Tibial artery (tissue), 4 donors: Measurements from ENCODE around the gene CYB5R4.

Experiments used
- DNase-seq, 2 donors: peaks; one replicate each; pipeline ENCODE4 v3.0.0-alpha.2; 2019
- H3K27ac ChIP-seq, 2 donors: fragments of 200-600 bp; sonication (generic) in 1 of 2; 1 replicate in 1 of 2; 2 replicates in 1 of 2; pipeline ENCODE4 v1.5.1; 2018 to 2019; ENCODE audit warnings: mild to moderate bottlenecking in 1 of 2
- H3K27me3 ChIP-seq, 2 donors: fragments of 200-600 bp; sonication (generic) in 1 of 2; one replicate each; pipeline versions ENCODE4 v1.5.1 to v1.6.0; 2016 to 2019
- H3K36me3 ChIP-seq, 3 donors: fragments of 200-600 bp; sonication (generic) in 2 of 3; one replicate each; pipeline ENCODE4 v1.5.1; 2016 to 2019; ENCODE audit warnings: mild to moderate bottlenecking in 2 of 3
- H3K4me1 ChIP-seq, 4 donors: fragments of 200-600 bp; sonication (generic) in 2 of 4; 1 replicate in 3 of 4; 2 replicates in 1 of 4; pipeline ENCODE4 v1.5.1; 2016 to 2019
- H3K4me3 ChIP-seq, 2 donors: fragments of 200-600 bp; sonication (generic) in 1 of 2; 1 replicate in 1 of 2; 2 replicates in 1 of 2; pipeline ENCODE4 v1.5.1; 2018 to 2019; ENCODE audit warnings: mild to moderate bottlenecking in 2 of 2
- H3K9me3 ChIP-seq, 3 donors: fragments of 200-600 bp; sonication (generic) in 1 of 3; one replicate each; pipeline ENCODE4 v1.5.1; 2016 to 2019
- intact Hi-C: fragments of 100-400 bp; cut with DNase I; formaldehyde crosslinking; loops from one replicate; pipeline ENCODE4 v1.15.0; 2023; ENCODE audit warnings: low total_unique reads
- TF ChIP-seq, protein P1 (sequence below), 2 experiments: fragments of 200-600 bp in 1 of 2; fragments of 450-650 bp in 1 of 2; IDR thresholded peaks; one replicate each; pipeline ENCODE4 v1.5.1; 2017 to 2019; ENCODE audit warnings: antibody characterized with exemption in 2 of 2, mild to moderate bottlenecking in 1 of 2, moderate library complexity in 1 of 2

Gene CYB5R4

DNA sequence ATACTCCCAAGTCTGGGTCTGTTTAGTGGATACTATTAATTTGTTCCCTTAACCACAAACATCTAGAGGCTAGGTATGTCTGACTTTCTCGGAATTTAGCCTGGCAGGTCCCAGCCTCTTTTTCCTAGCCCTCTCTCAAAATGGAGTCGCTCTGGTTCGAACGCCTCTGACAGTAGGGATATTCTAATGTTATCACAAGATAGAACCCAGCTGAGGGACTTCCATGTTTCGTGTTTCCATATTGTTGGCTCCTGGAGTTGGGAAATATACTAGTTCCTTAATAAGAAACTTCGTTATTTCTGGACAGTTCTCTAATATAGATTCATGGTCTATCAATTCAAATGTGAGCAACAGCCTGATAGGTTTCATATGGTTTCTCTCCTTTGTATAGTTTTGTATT, 16.4 kb downstream of the CYB5R4 start:
- no peak overlapping the region for H3K4me3 ChIP-seq
- peaks cover 0 to 11% (median 0%) of the 10 kb centered on the region in 4 donors for H3K4me1 ChIP-seq
- TF ChIP-seq, protein P1, sequence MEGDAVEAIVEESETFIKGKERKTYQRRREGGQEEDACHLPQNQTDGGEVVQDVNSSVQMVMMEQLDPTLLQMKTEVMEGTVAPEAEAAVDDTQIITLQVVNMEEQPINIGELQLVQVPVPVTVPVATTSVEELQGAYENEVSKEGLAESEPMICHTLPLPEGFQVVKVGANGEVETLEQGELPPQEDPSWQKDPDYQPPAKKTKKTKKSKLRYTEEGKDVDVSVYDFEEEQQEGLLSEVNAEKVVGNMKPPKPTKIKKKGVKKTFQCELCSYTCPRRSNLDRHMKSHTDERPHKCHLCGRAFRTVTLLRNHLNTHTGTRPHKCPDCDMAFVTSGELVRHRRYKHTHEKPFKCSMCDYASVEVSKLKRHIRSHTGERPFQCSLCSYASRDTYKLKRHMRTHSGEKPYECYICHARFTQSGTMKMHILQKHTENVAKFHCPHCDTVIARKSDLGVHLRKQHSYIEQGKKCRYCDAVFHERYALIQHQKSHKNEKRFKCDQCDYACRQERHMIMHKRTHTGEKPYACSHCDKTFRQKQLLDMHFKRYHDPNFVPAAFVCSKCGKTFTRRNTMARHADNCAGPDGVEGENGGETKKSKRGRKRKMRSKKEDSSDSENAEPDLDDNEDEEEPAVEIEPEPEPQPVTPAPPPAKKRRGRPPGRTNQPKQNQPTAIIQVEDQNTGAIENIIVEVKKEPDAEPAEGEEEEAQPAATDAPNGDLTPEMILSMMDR (IDR thresholded peaks at IDR 0.05) = no peak
- no peaks in the 10 kb centered on the region for H3K36me3 ChIP-seq
- no peaks in the 10 kb centered on the region for H3K9me3 ChIP-seq
- no peaks in the 10 kb centered on the region for H3K27me3 ChIP-seq
- intact Hi-C loops = no loop called here
- DNase-seq = no peak
- H3K27ac ChIP-seq = no peak overlapping the region

DNA sequence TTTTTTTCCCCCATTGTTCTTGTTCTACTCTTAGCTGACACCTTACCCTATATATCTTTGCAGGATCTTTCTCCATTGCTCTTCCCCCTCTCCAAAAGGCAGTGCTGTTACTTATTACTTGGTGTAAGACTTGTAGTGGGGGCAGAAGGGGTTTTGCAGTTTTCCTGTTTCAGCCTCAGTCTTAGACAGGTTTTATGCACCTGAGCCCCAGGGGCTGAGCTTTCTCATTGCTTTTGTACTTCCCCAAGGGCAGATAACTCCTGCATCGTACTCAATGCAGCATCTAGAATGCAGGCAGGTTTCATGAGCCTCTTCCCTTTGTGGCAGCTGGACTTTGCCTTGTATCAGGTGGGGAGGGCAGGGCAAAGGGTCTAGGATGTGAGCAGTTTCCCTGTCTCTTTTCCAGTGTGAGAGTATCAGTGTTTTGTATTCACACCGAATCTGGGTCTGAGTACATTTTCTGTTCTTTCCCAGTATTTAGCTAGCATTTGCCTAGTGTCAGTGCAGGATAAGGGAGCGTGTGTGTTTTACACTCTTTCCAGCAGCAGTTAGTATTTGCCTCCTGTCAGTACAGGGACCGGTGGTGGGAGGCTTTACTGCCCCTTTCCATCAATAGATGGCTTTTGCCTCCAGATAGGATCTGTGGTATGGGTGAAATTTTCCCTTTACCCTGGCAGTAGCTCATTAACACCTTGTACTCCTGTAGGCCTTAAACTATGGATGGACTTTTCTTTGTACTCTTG, 19.6 kb downstream of the CYB5R4 start:
- DNase-seq = no peak
- Histone ChIP-seq H3K36me3 (no peaks in the 10 kb centered on the region), H3K4me1 (peaks cover 0 to 18% (median 0%) of the 10 kb centered on the region in 4 donors), H3K4me3 (no peak overlapping the region), H3K9me3 (no peaks in the 10 kb centered on the region), H3K27me3 (no peaks in the 10 kb centered on the region), H3K27ac (no peak overlapping the region)
- TF ChIP-seq, protein P1 (IDR thresholded peaks at IDR 0.05) = no peak
- intact Hi-C loops = no loop called here

GRCh38 chr6:83879746-83880145, 20.3 kb downstream of the CYB5R4 start:
- Histone ChIP-seq H3K4me1 (peaks cover 0 to 20% (median 0%) of the 10 kb centered on the region in 4 donors), H3K9me3 (no peaks in the 10 kb centered on the region), H3K27ac (no peak overlapping the region), H3K27me3 (no peaks in the 10 kb centered on the region), H3K36me3 (no peaks in the 10 kb centered on the region), H3K4me3 (no peak overlapping the region)
- no peak for DNase-seq
- intact Hi-C loops = loop anchor here (2.0 kb wide), 1 partner anchor 343 kb away; no protein-coding TSS in a partner anchor
- TF ChIP-seq, protein P1 (IDR thresholded peaks at IDR 0.05) = no peak

- Histone ChIP-seq H3K36me3 (no peaks in the 10 kb centered on the region), H3K27ac (no peak overlapping the region), H3K27me3 (no peaks in the 10 kb centered on the region), H3K4me1 (peaks cover 0 to 45% (median 7%) of the 10 kb centered on the region in 4 donors), H3K4me3 (no peak overlapping the region), H3K9me3 (no peaks in the 10 kb centered on the region)
- DNase-seq = no peak
- TF ChIP-seq, protein P1 (IDR thresholded peaks at IDR 0.05) = no peak
- intact Hi-C loops = no loop called here
Measured at GRCh38 chr6:83883240-83883639, 23.8 kb downstream of the CYB5R4 start.

GRCh38 chr6:83884523-83884922, 25.0 kb downstream of the CYB5R4 start:
- Histone ChIP-seq H3K27ac (no peak overlapping the region), H3K4me3 (no peak overlapping the region), H3K27me3 (no peaks in the 10 kb centered on the region), H3K9me3 (no peaks in the 10 kb centered on the region), H3K4me1 (peaks cover 0 to 45% (median 7%) of the 10 kb centered on the region in 4 donors), H3K36me3 (no peaks in the 10 kb centered on the region)
- intact Hi-C loops = no loop called here
- no peak for DNase-seq
- TF ChIP-seq, protein P1 (IDR thresholded peaks at IDR 0.05) = peak; percentile 65 to 90
